Spleen (tissue), 11 donors: ENCODE data around the gene MAGEC1. TPM values are rescaled to one million over a fixed set of nuclear protein-coding genes. Genes with fewer than 3 reads are reported as not detected.

Experiments used
- DNase-seq: peaks from one replicate; pipeline ENCODE4 v3.0.0-alpha.2; 2020
- H3K27ac ChIP-seq, 8 donors: fragments of 200-600 bp; sonication (generic) in 7 of 8; 1 replicate in 4 of 8; 2 replicates in 4 of 8; pipeline versions ENCODE4 v1.5.0 to v1.8.0; 2016 to 2021; ENCODE audit warnings: inconsistent platforms in 4 of 8, mild to moderate bottlenecking in 4 of 8, moderate library complexity in 1 of 8
- H3K27me3 ChIP-seq, 7 donors: fragments of 200-600 bp; sonication (generic) in 6 of 7; replicated peaks in 1 of 7; 1 replicate in 4 of 7; 2 replicates in 3 of 7; pipeline versions ENCODE4 v1.5.0 to v1.8.0; 2016 to 2021; ENCODE audit warnings: inconsistent platforms in 3 of 7, mild to moderate bottlenecking in 1 of 7
- H3K36me3 ChIP-seq, 6 donors: fragments of 200-600 bp; sonication (generic) in 5 of 6; 1 replicate in 4 of 6; 2 replicates in 2 of 6; pipeline versions ENCODE4 v1.5.0 to v1.8.0; 2016 to 2021; ENCODE audit warnings: inconsistent platforms in 2 of 6
- H3K4me1 ChIP-seq, 6 donors: fragments of 200-600 bp; sonication (generic) in 5 of 6; 1 replicate in 3 of 6; 2 replicates in 3 of 6; pipeline versions ENCODE4 v1.5.0 to v1.8.0; 2016 to 2021; ENCODE audit warnings: inconsistent platforms in 3 of 6
- H3K4me3 ChIP-seq, 8 donors: fragments of 200-600 bp; sonication (generic) in 7 of 8; 1 replicate in 4 of 8; 2 replicates in 4 of 8; pipeline versions ENCODE4 v1.5.0 to v1.8.0; 2016 to 2021; ENCODE audit warnings: inconsistent platforms in 4 of 8, mild to moderate bottlenecking in 4 of 8, moderate library complexity in 2 of 8
- H3K9me3 ChIP-seq, 8 donors: fragments of 200-600 bp; sonication (generic) in 7 of 8; 1 replicate in 4 of 8; 2 replicates in 4 of 8; pipeline versions ENCODE4 v1.5.0 to v1.8.0; 2016 to 2021; ENCODE audit warnings: inconsistent platforms in 4 of 8
- POLR2A ChIP-seq, 3 donors: fragments of 450-650 bp; IDR thresholded peaks; one replicate each; pipeline ENCODE4 v1.5.1; 2017; ENCODE audit warnings: antibody characterized with exemption in 3 of 3, mild to moderate bottlenecking in 1 of 3
- POLR2AphosphoS5 ChIP-seq, 3 donors: sonication (generic); formaldehyde crosslinking; IDR thresholded peaks; one replicate each; pipeline ENCODE4 v1.5.1; 2017; ENCODE audit warnings: antibody characterized with exemption in 3 of 3
- WGBS, 5 donors: extraction: QIAGEN DNeasy Blood & Tissue Kit in 3 of 5; methylation state at CpG; one replicate each; pipeline versions ENCODE4 v1.1.5 to v1.1.7; 2013 to 2018; 5-methylcytosine and 5-hydroxymethylcytosine counted together
- intact Hi-C: fragments of 100-400 bp; cut with DNase I; formaldehyde crosslinking; loops from one replicate; pipeline ENCODE4 v1.15.0; 2023; ENCODE audit warnings: low total_unique reads
- polyA plus RNA-seq, 3 donors: library from polyadenylated mRNA; stranded (reverse); fragments of 200-250 nt; gene quantifications; one replicate each; pipeline ENCODE4 v1.2.1, GENCODE V29; 2013
- total RNA-seq, 7 donors: library from RNA; depleted of rRNA in 3 of 7; stranded (reverse); fragments of >200 nt in 3 of 7; fragmentation: NEBNext Ultra II Directional in 4 of 7; extraction: Animal tissue kit (Norgen Biotek cat#: 25700) in 4 of 7; gene quantifications; one replicate each; pipeline versions ENCODE4 v1.1.0 to v1.2.1, GENCODE V29; 2016 to 2021
- TF ChIP-seq, protein P1 (sequence below), 11 experiments: fragments of 200-600 bp in 7 of 11; fragments of 450-650 bp in 4 of 11; sonication (generic) in 4 of 11; IDR thresholded peaks in 8 of 11; conservative IDR thresholded peaks in 3 of 11; 1 replicate in 7 of 11; 2 replicates in 4 of 11; pipeline versions ENCODE4 v1.4.0 to v1.8.0; 2016 to 2021; ENCODE audit warnings: antibody characterized with exemption in 11 of 11, inconsistent platforms in 4 of 11, mild to moderate bottlenecking in 1 of 11
- donor health status: healthy with polysubstance abuse.
- donor health status: DM: no; HTN: no; CAD: no; lungs with moderate emphysema.
- donor health status: DM: no; HTN: no; CAD: no.
- donor health status: Bipolar disorder and iron deficiency.
- donor health status: healthy.
- donor health status: DM: no; HTN: no; CAD: no.
- donor health status: DM: yes; HTN: yes; CAD: no.

The MAGEC1 gene
- total and polyA plus RNA-seq, 10 donors, result 0.13 to 0.68 TPM; not detected in 8

DNA sequence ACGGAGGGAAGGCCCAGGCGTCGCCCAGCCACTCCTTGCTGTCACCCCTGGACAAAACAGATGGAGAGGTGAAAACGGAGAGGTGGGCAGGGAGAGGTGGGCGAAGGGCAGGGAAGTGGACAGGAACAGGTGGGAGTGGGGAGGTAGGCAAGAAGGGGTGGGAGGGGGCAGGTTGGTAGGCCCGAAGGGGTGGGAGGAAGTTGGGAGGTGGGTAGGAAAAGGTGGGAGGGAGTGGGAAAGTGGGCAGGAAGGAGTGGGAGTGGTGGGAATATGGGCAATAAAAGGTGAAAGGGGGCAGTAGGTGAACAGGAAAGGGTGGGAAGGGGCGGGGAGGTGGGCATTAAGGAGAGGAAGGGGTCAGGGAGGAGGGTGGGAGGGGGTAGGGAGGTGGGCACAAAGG lies 9.0 kb upstream of the MAGEC1 start:
- WGBS, 5 donors, result 73 to 92% (median 83%) methylated on average over 6 to 7 of the region's 7 CpGs
- Histone ChIP-seq H3K4me3 (no peak overlapping the region), H3K36me3 (no peaks in the 10 kb centered on the region), H3K27ac (no peak overlapping the region), H3K9me3 (no peaks in the 10 kb centered on the region), H3K27me3 (no peaks in the 10 kb centered on the region), H3K4me1 (no peaks in the 10 kb centered on the region)
- TF ChIP-seq, protein P1, sequence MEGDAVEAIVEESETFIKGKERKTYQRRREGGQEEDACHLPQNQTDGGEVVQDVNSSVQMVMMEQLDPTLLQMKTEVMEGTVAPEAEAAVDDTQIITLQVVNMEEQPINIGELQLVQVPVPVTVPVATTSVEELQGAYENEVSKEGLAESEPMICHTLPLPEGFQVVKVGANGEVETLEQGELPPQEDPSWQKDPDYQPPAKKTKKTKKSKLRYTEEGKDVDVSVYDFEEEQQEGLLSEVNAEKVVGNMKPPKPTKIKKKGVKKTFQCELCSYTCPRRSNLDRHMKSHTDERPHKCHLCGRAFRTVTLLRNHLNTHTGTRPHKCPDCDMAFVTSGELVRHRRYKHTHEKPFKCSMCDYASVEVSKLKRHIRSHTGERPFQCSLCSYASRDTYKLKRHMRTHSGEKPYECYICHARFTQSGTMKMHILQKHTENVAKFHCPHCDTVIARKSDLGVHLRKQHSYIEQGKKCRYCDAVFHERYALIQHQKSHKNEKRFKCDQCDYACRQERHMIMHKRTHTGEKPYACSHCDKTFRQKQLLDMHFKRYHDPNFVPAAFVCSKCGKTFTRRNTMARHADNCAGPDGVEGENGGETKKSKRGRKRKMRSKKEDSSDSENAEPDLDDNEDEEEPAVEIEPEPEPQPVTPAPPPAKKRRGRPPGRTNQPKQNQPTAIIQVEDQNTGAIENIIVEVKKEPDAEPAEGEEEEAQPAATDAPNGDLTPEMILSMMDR (IDR thresholded peaks at IDR 0.05 in 8 of 11, conservative IDR thresholded peaks at IDR 0.05 in 3 of 11), result no peak
- TF ChIP-seq POLR2A (IDR thresholded peaks at IDR 0.05) (no peak), POLR2AphosphoS5 (IDR thresholded peaks at IDR 0.05) (no peak)
- intact Hi-C loops, result no loop called here
- no peak for DNase-seq

DNA sequence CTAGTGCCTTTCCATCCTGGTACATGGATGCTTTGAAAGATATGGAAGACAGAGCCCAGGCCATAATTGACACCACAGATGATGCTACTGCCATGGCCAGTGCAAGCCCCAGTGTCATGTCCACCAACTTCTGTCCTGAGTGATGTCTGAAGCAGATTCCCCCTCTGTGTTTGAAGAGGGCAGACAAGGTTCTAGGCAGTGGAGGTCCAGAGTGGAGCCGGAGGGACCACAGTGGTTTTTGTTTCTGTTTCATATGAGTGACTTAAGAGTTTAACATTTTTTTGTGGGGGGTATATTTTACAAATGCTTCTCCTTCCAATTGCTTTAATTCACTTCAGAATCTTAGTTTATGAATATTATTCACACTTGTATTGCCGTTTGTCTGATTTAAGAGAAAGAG lies 6.0 kb upstream of the MAGEC1 start:
- H3K4me1 ChIP-seq, result no peaks in the 10 kb centered on the region
- TF ChIP-seq POLR2AphosphoS5 (IDR thresholded peaks at IDR 0.05) (no peak), POLR2A (IDR thresholded peaks at IDR 0.05) (no peak)
- TF ChIP-seq, protein P1 (IDR thresholded peaks at IDR 0.05 in 8 of 11, conservative IDR thresholded peaks at IDR 0.05 in 3 of 11), result no peak
- no peaks in the 10 kb centered on the region for H3K27me3 ChIP-seq
- no peak overlapping the region for H3K4me3 ChIP-seq
- no peak overlapping the region for H3K27ac ChIP-seq
- 73 to 94% (median 85%) methylated on average over 2 of the region's 2 CpGs for whole genome bisulfite sequencing, 5 donors
- intact Hi-C loops, result no loop called here
- DNase-seq, result no peak
- no peaks in the 10 kb centered on the region for H3K36me3 ChIP-seq
- no peaks in the 10 kb centered on the region for H3K9me3 ChIP-seq

DNA sequence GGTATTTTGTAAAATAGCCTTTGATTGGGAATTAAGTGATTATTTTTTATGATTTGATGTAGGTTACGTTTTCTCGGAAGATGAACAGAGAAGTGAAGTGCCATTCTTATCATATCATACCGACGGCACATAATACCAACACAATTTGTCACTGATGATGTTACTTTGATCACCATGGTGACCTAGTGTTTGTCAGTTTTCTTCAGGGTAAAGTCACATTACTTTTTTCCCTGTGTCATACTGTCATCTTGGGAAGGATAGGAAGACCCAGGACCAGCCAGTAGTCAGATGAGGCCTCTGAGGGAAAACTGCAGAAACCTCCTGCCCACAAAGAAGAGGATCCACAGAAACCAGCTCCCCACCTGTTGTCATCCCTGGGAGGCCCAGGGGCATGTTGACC lies 1.3 kb upstream of the MAGEC1 start:
- intact Hi-C loops, result no loop called here
- H3K4me3 ChIP-seq, result no peak overlapping the region
- no peaks in the 10 kb centered on the region for H3K4me1 ChIP-seq
- no peaks in the 10 kb centered on the region for H3K27me3 ChIP-seq
- no peaks in the 10 kb centered on the region for H3K36me3 ChIP-seq
- WGBS, 5 donors, result 53 to 96% (median 91%) methylated on average over 4 of the region's 4 CpGs
- H3K9me3 ChIP-seq, result no peaks in the 10 kb centered on the region
- no peak overlapping the region for H3K27ac ChIP-seq
- no peak for TF ChIP-seq POLR2A (IDR thresholded peaks at IDR 0.05)
- no peak for TF ChIP-seq POLR2AphosphoS5 (IDR thresholded peaks at IDR 0.05)
- TF ChIP-seq, protein P1 (IDR thresholded peaks at IDR 0.05 in 8 of 11, conservative IDR thresholded peaks at IDR 0.05 in 3 of 11), result no peak
- no peak for DNase-seq

DNA sequence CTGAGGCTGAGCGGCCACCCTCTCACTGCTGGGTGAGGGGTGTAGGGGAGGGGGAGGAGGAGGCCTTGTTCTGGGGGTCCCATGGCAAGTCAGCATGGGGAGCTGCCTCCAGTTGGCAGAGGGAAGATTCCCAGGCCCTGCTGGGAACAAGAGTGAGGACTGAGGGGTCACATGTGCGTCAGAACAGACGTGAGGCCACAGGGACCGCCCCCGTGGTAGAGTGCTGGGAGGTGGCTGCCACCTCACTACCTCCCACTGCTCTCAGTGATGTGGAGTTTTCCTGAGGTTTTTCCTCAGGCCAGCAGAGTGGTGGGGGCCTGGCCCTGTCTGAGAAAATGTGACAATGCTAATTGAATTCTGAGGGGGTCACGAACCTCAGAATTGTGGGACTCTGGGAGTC lies 568 bp downstream of the MAGEC1 start:
- 77 to 93% (median 86%) methylated on average over 5 to 6 of the region's 6 CpGs for WGBS, 5 donors
- no peaks in the 10 kb centered on the region for H3K4me1 ChIP-seq
- TF ChIP-seq, protein P1 (IDR thresholded peaks at IDR 0.05 in 8 of 11, conservative IDR thresholded peaks at IDR 0.05 in 3 of 11), result no peak
- TF ChIP-seq POLR2AphosphoS5 (IDR thresholded peaks at IDR 0.05), result no peak
- TF ChIP-seq POLR2A (IDR thresholded peaks at IDR 0.05), result no peak
- H3K27me3 ChIP-seq, result no peaks in the 10 kb centered on the region
- no peaks in the 10 kb centered on the region for H3K9me3 ChIP-seq
- no peak overlapping the region for H3K4me3 ChIP-seq
- no peak overlapping the region for H3K27ac ChIP-seq
- DNase-seq, result no peak
- intact Hi-C loops, result no loop called here
- no peaks in the 10 kb centered on the region for H3K36me3 ChIP-seq
